Endometrial microvascular endothelial cells (primary cell): ENCODE measurements around the gene SERAC1. TPM values are rescaled to one million over a fixed set of nuclear protein-coding genes. Genes with fewer than 3 reads are reported as not detected.

Source experiments
- in situ Hi-C: cut with HindIII; loops from 2 replicates; pipeline ENCODE4 v1.10.0; 2017; ENCODE audit warnings: low sequenced_read_pairs, low pct_unique_long_range_greater_than_20kb; ENCODE audit errors: inconsistent ontology term
- total RNA-seq: library from RNA; depleted of rRNA; stranded (reverse); fragments of >200 nt; gene quantifications from one replicate; pipeline ENCODE4 v1.2.3, GENCODE V29; 2015; ENCODE audit errors: inconsistent ontology term

SERAC1 gene
- total RNA-seq, 1 donor from 2014 or later: 7.6 TPM

GRCh38 chr6:158086504-158087223 is 81.4 kb downstream of the SERAC1 start:
- in situ Hi-C loops: no loop called here

- in situ Hi-C loops: no loop called here
Measured at GRCh38 chr6:158086054-158086503, 82.0 kb downstream of the SERAC1 start.

GRCh38 chr6:158085261-158086053 is 82.6 kb downstream of the SERAC1 start:
- in situ Hi-C loops: no loop called here

- in situ Hi-C loops: no loop called here
Measured at GRCh38 chr6:158083455-158084325, 84.4 kb downstream of the SERAC1 start.

- in situ Hi-C loops: no loop called here
Measured at GRCh38 chr6:158081657-158081935, 86.5 kb downstream of the SERAC1 start.

- in situ Hi-C loops: no loop called here
Measured at GRCh38 chr6:158080849-158081656, 87.0 kb downstream of the SERAC1 start.

GRCh38 chr6:158078320-158078719 is 89.7 kb downstream of the SERAC1 start:
- in situ Hi-C loops: no loop called here

GRCh38 chr6:158077676-158078075 is 90.4 kb downstream of the SERAC1 start:
- in situ Hi-C loops: no loop called here

GRCh38 chr6:158076548-158076947 is 91.5 kb downstream of the SERAC1 start:
- in situ Hi-C loops: no loop called here

- in situ Hi-C loops: no loop called here
Measured at GRCh38 chr6:158073776-158074175, 94.3 kb downstream of the SERAC1 start.

GRCh38 chr6:158072083-158072721 is 95.9 kb downstream of the SERAC1 start:
- in situ Hi-C loops: no loop called here

- in situ Hi-C loops: no loop called here
Measured at GRCh38 chr6:158071121-158072082, 96.7 kb downstream of the SERAC1 start.

- in situ Hi-C loops: no loop called here
Measured at GRCh38 chr6:158070513-158070912, 97.5 kb downstream of the SERAC1 start.

GRCh38 chr6:158069800-158070195 is 98.3 kb downstream of the SERAC1 start:
- in situ Hi-C loops: no loop called here

GRCh38 chr6:158068893-158069799 is 98.9 kb downstream of the SERAC1 start:
- in situ Hi-C loops: no loop called here

GRCh38 chr6:158068156-158068892 is 99.7 kb downstream of the SERAC1 start:
- in situ Hi-C loops: no loop called here
